Brain microvascular endothelial cell (primary cell): ENCODE results near the gene MRPS16.
A peak's percentile ranks its signal among the peaks of the same experiment; 100 is the strongest.

Experiments
- DNase-seq: peaks from one replicate; pipeline ENCODE4 v3.0.0-alpha.2; 2020
- H3K27ac ChIP-seq: fragments of 250-450 bp; sonication (Bioruptor Pico); 2 replicates; pipeline ENCODE4 v1.5.1; 2020; ENCODE audit warnings: mild to moderate bottlenecking, moderate library complexity
- H3K27me3 ChIP-seq: fragments of 250-450 bp; sonication (Bioruptor Pico); replicated peaks from 2 replicates; pipeline ENCODE4 v1.5.1; 2020; ENCODE audit warnings: mild to moderate bottlenecking
- H3K36me3 ChIP-seq: fragments of 250-450 bp; sonication (Bioruptor Pico); replicated peaks from 2 replicates; pipeline ENCODE4 v1.5.1; 2020; ENCODE audit warnings: mild to moderate bottlenecking
- H3K4me3 ChIP-seq: 2 replicates; pipeline ENCODE4 v1.5.1; 2011; ENCODE audit warnings: low read depth, mild to moderate bottlenecking, control low read depth, low read length, moderate library complexity
- in situ Hi-C: cut with HindIII; loops from 2 replicates; pipeline ENCODE4 v1.10.0; 2017; ENCODE audit warnings: low sequenced_read_pairs, low pct_ligation_motif_present
- TF ChIP-seq, protein P1 (sequence below): IDR thresholded peaks from 2 replicates; pipeline ENCODE4 v1.5.1; 2011; ENCODE audit warnings: low read depth, mild to moderate bottlenecking, moderate library complexity, low read length, control low read depth, inconsistent platforms; ENCODE audit errors: missing control alignments

MRPS16 gene

DNA sequence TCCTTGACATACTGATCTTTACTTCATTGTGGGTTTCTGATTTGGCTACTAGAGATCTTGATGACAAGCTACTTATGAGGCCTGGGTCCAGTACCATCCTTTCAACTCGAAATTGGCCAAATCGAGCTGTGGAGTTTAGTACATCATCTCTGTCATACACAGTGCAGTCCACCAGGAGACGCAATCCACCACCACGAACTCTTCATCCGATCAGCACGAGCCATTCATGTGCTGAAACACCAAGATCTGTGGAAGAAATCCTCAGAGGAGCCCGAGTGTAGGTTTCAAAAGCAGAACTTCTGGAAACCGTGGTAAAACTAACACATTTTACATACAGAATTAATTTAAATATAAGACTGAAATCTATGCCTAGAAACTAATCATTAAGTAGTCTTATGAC lies 19.6 kb downstream of the MRPS16 start:
- DNase-seq: no peak
- in situ Hi-C loops: no loop called here
- H3K4me3 ChIP-seq: no peak overlapping the region
- H3K36me3 ChIP-seq: peaks cover 5% of the 10 kb centered on the region
- no peaks in the 10 kb centered on the region for H3K27me3 ChIP-seq
- TF ChIP-seq, protein P1, sequence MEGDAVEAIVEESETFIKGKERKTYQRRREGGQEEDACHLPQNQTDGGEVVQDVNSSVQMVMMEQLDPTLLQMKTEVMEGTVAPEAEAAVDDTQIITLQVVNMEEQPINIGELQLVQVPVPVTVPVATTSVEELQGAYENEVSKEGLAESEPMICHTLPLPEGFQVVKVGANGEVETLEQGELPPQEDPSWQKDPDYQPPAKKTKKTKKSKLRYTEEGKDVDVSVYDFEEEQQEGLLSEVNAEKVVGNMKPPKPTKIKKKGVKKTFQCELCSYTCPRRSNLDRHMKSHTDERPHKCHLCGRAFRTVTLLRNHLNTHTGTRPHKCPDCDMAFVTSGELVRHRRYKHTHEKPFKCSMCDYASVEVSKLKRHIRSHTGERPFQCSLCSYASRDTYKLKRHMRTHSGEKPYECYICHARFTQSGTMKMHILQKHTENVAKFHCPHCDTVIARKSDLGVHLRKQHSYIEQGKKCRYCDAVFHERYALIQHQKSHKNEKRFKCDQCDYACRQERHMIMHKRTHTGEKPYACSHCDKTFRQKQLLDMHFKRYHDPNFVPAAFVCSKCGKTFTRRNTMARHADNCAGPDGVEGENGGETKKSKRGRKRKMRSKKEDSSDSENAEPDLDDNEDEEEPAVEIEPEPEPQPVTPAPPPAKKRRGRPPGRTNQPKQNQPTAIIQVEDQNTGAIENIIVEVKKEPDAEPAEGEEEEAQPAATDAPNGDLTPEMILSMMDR: peak; percentile 36
- no peak overlapping the region for H3K27ac ChIP-seq

DNA sequence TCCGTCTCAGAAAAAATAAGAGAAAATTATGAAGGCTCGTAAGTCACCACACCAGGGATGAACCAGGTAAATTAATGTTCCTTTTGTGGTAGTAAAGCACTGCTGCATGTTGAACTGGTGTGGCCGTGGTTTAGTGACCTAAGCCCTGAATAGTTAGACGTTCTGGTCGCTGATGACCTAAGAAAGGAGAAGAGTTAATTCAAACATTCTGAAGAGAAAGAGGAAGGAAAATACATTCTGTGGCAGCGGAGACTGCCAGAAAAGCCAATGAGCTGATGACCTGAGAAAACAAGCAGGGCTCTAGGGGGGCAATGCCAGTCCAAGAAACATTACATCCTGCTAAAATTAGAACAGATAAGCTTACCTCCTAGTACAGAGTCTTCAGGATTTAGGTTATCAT lies 22.9 kb downstream of the MRPS16 start:
- peaks cover 5% of the 10 kb centered on the region for H3K36me3 ChIP-seq
- TF ChIP-seq, protein P1: no peak
- in situ Hi-C loops: no loop called here
- no peak overlapping the region for H3K27ac ChIP-seq
- H3K27me3 ChIP-seq: no peaks in the 10 kb centered on the region
- H3K4me3 ChIP-seq: no peak overlapping the region
- no peak for DNase-seq

DNA sequence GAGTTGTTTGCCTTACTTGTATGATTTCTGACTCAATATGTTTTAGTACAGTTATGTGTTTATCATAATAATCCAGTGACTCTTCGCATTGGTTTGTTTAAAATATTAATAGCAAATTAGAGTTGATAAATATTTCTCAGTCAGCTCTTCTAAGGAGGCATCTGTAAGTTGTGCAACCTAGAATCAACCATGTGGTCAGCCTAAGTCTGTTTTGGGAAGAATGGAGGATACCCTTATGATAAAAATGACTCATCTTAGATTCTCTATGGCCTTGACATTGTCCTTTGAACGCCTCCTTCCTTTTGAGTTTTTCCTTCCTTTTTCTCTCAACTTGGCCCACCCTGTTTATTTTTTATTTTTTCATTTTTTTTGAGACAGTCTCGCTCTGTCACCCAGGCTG lies 24.2 kb downstream of the MRPS16 start:
- TF ChIP-seq, protein P1: no peak
- Histone ChIP-seq H3K36me3 (peaks cover 2% of the 10 kb centered on the region), H3K27ac (no peak overlapping the region), H3K27me3 (no peaks in the 10 kb centered on the region), H3K4me3 (no peak overlapping the region)
- in situ Hi-C loops: no loop called here
- DNase-seq: no peak

DNA sequence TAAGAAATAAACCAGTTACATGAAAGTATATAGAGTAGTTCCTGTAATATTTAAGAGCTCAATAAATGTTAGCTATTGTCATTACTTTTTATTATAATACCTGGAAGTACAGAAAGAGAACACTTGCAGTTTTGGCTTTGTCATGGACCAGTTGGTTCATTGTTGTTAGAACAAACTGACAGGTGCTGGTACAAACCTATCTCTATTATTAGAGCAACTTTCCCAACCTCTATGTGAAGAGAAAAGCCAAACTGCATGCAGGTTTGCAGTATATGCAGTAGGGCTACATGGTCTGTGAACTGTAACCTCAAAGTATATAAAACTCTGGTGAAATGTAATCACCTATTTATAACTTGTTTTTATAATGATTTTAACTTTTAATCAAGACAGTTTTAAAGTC lies 25.8 kb downstream of the MRPS16 start:
- TF ChIP-seq, protein P1: no peak
- H3K27ac ChIP-seq: no peak overlapping the region
- H3K4me3 ChIP-seq: no peak overlapping the region
- in situ Hi-C loops: no loop called here
- H3K36me3 ChIP-seq: peaks cover 2% of the 10 kb centered on the region
- no peak for DNase-seq
- no peaks in the 10 kb centered on the region for H3K27me3 ChIP-seq

DNA sequence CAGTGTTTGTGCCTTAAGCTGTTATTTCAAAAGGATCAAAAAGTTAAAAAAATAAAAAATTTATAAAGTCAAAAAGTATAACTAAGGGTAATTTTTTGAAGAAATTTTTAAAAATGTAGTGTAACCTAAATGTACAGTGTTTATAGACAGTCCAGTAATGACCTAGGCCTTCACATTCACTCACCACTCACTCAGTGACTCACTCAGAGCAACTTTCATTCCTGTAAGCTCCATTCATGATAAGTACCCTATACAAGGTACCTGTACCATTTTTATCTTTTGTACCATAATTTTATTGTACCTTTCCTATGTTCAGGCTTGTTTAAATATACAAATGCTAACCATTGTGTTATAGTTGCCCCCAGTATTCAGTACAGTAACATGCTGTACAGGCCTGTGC lies 26.9 kb downstream of the MRPS16 start:
- no peak overlapping the region for H3K4me3 ChIP-seq
- in situ Hi-C loops: no loop called here
- H3K27me3 ChIP-seq: no peaks in the 10 kb centered on the region
- TF ChIP-seq, protein P1: no peak
- H3K27ac ChIP-seq: no peak overlapping the region
- no peak for DNase-seq
- peaks cover 2% of the 10 kb centered on the region for H3K36me3 ChIP-seq

DNA sequence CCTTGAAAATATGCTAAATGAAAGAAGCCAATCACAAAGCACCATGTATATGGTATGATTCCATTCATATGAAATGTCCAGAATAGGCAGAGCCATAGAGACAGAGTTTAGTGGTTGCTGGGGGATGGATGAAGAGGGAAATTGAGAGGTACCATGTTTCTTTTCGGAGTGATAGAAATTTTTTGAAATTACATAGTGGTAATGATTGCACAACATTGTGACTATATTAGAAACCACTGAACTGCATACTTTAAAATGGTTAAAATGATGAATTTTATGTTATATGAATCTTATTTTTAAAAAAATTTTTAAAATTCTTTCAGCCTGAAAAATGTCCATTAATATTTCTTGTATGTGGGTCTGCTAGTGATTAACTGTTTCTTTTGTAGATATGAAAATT lies 31.5 kb downstream of the MRPS16 start:
- no peak overlapping the region for H3K4me3 ChIP-seq
- H3K27ac ChIP-seq: no peak overlapping the region
- TF ChIP-seq, protein P1: no peak
- peaks cover 3% of the 10 kb centered on the region for H3K36me3 ChIP-seq
- no peak for DNase-seq
- in situ Hi-C loops: no loop called here
- no peaks in the 10 kb centered on the region for H3K27me3 ChIP-seq
